T-helper 22 cell (primary cell): ENCODE measurements around the gene MIA2.
"Not testable (repeated sequence)": the region's sequence is repeated elsewhere in the genome, so short reads cannot be mapped to it uniquely, and the experiment has no call there.

Source experiments
- DNase-seq: peaks from one replicate; pipeline ENCODE4 v3.0.0-alpha.2; 2020; ENCODE audit warnings: low read depth

Gene MIA2

GRCh38 chr14:39230416-39231035 lies 3.2 kb upstream of the MIA2 start:
- no peak for DNase-seq

DNA sequence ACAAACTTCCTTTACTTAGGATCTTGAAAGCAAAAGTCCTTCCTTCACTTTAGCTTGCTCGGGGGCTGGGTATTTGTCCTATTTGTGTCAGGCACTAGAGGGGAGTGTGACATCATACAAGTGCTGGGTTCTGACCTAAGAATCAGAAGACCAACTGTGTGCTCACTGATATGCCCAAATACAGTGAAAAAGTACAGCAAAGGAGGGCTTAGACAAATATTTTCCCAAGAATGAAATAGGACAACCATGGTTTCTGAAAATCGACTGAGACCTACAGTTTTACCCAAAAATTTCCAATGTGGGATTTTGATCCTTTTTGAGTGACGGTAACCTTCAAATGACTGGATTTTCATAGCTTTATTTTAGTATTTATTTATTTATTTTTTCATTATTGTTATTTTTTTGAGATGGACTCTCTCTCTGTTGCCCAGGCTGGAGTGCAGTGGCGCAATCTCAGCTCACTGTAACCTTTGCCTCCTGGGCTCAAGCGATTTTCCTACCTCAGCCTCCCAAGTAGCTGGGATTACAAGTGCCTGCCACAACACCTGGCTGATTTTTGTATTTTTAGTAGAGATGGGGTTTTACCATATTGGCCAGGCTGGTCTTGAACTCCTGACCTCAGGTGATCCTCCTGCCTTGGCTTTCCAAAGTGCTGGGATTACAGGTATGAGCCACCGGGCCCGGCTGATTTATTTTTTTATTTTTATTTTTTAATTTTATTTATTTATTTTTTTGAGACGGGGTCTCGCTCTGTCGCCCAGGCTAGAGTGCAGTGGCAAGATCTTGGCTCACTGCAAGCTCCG lies 1.8 kb upstream of the MIA2 start:
- not testable (repeated sequence) for DNase-seq

DNA sequence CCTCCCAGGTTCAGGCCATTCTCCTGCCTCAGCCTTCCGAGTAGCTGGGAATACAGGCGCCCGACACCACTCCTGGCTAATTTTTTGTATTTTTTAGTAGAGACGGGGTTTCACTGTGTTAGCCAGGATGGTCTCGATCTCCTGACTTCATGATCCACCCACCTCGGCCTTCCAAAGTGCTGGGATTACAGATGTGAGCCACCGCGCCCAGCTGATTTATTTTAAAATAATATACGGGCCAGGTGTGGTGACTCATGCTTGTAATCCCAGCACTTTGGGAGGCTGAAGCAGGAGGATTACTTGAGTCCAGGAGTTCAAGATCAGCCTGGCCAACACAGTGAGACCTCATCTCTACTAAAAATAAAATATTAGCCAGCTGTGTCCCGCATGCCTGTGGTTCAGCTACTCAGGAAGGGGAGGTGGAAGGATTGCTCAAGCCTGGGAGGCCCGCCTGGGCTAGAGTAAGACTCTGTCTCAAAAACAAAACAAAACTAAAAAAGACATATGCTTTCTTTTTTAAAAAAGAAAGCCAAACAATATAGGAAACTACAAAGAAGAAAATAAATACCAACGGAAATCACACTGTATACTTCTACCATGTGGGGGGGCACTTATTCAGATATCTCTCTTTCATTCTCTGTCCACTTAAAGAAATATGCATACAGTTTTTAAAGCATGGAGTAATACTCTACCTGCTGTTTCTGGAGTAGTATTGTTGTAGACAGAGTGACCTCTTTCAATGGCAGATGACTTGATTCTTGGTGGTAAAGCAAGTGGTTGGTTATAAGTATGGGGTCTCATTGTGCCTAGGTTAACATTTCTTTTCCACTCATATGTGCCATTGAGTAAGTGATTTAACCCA lies 930 bp upstream of the MIA2 start:
- no peak for DNase-seq

DNA sequence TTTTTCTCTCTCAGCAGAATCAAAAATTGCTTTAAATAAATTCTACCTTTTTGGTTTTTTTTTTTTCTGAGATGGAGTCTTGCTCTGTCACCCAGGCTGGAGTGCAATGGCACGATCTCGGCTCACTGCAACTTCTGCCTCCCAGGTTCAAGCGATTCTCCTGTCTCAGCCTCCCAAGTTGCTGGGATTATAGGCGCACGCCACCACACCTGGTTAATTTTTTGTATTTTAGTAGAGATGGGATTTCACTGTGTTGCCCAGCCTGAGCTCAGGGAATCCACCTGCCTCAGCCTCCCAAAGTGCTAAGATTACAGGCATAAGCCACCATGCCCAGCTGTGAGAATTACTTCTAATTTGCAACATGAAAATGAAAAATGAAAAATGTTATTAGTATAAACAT lies 1.3 kb downstream of the MIA2 start:
- DNase-seq = not testable (repeated sequence)

GRCh38 chr14:39235466-39235865 lies 1.8 kb downstream of the MIA2 start:
- not testable (repeated sequence) for DNase-seq

GRCh38 chr14:39240769-39241168 lies 7.1 kb downstream of the MIA2 start:
- no peak for DNase-seq

GRCh38 chr14:39241637-39242036 lies 7.9 kb downstream of the MIA2 start:
- no peak for DNase-seq

DNA sequence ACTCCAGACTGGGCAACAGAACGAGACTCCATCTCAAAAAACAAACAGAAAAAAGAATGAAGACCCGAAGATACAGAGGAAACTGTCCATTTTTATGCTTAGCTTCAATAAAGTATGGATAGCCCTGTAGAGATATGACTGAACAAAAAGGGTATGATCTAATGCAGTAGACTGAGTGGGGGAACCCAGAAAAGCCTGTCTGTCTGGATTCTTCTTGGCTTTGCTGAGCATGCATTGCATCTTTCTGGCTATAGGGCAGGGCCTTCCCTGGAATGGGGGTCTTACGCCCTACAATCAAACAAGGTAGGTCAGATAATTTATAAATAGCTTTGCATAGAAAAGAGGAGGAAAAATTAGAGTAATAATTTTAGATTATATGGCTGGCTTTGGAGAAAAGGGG lies 10.1 kb downstream of the MIA2 start:
- DNase-seq = no peak

DNA sequence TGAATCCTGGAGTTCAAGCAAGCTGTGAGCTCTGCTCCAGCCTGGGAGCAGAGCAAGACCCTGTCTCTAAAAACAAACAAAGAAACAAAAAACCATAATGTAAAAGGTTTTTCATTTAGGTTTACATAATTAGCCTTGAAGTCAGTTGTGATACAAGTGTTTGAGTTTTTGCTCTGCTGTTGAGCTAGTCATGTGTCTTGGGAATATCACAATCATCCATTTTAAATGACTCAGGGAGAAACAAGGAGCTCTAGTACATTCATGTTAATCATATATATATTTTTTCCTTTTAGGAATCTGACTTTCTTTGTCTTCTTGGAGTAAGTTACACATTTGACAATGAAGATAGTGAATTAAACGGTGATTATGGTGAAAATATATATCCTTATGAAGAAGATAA lies 12.9 kb downstream of the MIA2 start:
- no peak for DNase-seq

DNA sequence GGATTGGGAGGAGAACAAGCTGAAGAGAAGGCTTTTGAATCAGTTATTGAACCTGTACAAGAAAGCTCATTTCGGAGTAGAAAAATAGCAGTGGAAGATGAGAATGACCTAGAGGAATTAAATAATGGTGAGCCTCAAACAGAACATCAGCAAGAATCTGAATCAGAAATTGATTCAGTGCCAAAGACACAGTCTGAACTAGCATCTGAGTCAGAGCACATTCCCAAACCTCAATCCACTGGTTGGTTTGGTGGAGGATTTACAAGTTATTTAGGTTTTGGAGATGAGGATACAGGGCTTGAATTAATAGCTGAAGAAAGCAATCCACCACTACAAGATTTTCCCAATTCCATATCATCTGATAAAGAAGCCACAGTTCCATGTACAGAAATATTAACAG lies 13.5 kb downstream of the MIA2 start:
- DNase-seq = no peak

DNA sequence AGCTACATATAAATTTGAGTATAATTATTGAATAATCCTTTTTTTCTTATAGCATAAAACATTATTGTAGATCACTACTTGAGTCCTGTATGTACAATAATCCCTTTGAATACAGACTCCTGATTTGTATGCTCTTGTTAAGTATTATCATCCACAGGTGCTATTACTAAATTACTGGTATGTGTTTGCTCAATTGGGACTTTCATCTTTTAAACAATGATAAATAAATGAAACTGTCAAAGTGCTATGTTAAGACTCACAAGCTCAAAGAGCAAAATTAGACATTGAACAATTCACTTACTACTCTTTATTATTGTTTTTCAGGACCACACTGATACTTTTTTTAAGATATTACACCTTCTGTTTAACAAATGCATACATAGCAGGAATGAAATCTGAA lies 17.8 kb downstream of the MIA2 start:
- DNase-seq = no peak

- not testable (repeated sequence) for DNase-seq
These were observed 23.7 kb downstream of the MIA2 start for GRCh38 chr14:39257388-39257787.

GRCh38 chr14:39258782-39259545 lies 25.2 kb downstream of the MIA2 start:
- DNase-seq = no peak

GRCh38 chr14:39260161-39260560 lies 26.4 kb downstream of the MIA2 start:
- DNase-seq = not testable (repeated sequence)

- not testable (repeated sequence) for DNase-seq
These were observed 28.5 kb downstream of the MIA2 start for GRCh38 chr14:39262214-39262613.

DNA sequence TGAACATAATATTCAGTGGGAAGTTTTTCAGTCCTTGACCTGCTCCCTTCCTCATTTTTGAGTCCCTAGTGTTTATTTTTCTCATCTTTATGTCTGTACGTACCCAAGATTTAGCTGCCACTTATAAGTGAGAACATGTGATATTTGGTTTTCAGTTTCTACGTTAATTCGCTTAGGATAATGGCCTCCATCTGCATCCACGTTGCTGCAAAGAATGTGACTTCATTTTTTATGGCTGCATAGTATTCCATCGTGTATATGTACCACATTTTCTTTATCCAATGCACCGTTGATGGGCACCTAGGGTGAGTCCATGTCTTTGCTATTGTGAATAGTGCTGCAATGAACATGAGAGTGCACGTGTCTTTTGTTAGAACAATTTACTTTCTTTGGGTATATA lies 30.3 kb downstream of the MIA2 start:
- DNase-seq = no peak

DNA sequence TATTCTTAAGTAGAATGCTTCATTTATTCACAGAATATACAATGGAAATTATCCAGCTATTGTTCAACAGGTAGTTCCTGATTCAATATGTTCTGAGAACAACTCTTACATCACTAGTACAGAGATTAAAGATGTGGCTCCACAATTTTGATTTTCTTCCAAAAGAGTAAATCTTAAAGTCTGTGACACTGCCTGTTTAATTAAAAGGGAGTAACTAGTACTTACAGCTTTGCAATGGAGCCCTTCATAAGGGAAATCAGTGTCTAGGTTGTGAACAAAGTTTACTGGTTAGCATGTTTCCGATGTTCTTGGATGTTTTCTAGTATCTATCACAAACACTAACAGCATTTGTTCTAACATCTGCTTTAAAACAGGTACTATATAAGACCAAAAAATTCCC lies 30.8 kb downstream of the MIA2 start:
- DNase-seq = no peak

DNA sequence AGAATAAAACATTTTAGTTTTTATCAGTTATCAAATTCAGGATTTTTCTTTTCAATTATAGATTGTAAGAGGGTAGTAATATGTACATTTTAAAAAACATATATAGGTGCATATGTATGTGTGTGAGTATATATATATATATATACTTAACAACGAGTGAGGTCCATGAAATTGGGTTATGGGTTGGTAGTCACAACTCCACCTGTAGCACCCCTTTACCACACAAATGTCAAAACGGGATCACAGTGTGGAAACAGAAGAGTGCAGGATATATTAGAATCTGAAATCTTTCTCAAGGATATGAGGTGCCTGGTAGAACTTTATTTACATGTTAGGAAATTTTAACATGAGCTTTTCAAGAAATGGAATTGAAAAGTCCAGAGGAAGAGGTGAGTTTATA lies 31.3 kb downstream of the MIA2 start:
- no peak for DNase-seq

- DNase-seq = no peak
These were observed 32.2 kb downstream of the MIA2 start for GRCh38 chr14:39265806-39266524.

DNA sequence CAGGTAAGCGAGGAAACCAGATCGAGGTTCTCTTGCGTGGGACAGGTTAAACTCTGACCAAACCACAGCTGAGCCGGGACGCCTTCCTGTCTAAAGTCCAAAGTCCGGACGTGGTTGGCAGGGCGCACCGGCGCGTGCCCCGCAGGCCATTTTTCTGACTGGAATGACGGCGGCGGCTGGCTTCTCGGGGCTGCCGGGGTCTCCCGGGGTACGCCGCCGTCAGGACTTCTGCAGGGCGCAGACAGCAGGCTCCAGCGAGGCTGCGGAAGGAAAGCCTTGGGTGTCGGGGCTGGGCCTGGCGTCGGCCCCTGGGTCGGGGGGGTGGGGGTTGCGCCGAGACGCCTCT lies 32.8 kb downstream of the MIA2 start:
- DNase-seq = no peak

- peak; percentile 52 for DNase-seq
These were observed 33.3 kb downstream of the MIA2 start for GRCh38 chr14:39266871-39267607.
